GM19438 (cell line): Measurements from ENCODE around the gene BMP15.

Experiments
- ATAC-seq: cut with Tn5 transposase; IDR thresholded peaks from one replicate; pipeline ENCODE4 v1.9.1; 2021; ENCODE audit warnings: low read depth; ENCODE audit not compliant: unreplicated experiment

The BMP15 gene

GRCh38 chrX:50910685-50911176 is at the start of gene BMP15:
Gene BMP15, plus strand, starts transcription at chrX:50910735. Its CDS starts 49 bp downstream, at chrX:50910784.
- ATAC-seq, result no peak

DNA sequence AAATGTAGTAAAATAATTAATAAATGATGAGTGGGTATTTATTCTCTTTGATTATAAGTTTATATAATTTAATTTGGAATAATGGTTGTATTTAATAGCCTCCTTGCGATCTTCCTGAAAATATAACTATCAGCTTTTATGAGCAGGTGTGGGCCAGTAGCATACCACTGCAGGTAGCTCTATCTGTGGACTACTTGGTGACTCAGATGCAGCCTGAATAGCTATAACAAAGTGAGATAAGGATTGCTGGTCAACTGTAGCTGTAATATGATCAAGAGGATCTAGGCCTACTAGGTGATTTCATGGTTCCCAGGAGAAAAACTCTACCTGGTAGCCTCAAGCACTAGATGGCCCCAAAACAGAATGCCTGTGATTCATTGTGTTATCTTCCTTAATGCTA is 47.1 kb upstream of the BMP15 start:
- ATAC-seq, result no peak

DNA sequence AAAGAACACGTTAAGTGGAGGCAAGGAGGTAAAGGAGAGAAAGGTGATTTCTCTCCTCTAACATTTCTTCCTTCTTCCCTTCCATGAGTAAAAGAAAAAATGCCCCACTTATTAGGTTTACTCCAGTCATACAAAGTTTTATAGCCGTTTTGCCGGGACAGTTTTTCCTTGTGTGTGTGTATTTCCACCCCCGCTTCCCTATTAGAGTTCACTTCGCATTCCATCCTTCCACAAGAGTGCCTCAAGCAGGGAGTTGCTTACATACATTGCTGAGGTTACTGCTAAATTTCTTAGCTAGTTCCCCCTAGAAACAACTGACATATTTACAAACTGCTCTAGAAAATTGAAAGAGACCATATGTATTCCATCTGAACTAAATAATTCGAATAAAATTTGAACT is 45.2 kb upstream of the BMP15 start:
- ATAC-seq, result no peak

GRCh38 chrX:50871922-50872453 is 38.5 kb upstream of the BMP15 start:
- no peak for ATAC-seq

- ATAC-seq, result no peak
Measured at GRCh38 chrX:50874876-50875275, 35.7 kb upstream of the BMP15 start.

DNA sequence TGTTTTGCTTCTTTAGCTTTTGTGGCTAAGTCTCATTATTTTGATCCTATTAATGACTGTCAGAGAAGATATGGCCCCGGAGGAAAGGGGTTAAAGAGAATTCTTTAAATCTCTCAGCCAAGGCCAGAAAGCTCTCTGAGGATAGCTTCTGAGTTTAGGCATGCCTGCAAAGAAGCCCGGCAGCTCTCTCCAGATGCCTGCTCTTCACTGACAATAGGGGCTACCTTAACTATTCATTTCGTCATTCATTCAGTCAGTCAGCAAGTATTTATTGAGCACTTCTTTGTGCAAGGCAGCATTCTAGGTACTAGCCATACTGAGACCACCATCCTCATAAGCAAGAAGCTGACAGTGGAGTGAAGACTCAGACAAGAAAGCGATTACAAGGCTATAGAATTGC is 34.0 kb upstream of the BMP15 start:
- no peak for ATAC-seq

DNA sequence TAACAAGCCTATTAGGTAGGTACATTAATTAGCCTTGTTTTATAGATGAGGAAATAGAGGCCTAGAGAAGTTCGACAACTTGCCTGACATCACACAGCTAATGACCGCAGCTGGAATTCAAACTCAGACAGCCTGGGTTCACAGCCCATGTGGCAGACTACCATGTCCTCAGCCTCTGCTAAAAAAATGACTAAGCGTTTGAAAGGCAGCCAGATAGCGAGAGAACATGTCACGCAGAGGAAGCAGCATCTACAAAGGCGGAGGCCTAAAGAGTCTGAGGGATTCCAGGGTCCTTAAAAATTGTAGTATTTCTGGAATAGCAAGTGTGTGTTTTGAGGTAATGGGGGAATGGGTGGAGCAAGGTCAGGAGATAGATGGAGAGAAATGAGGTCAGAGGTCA is 33.2 kb upstream of the BMP15 start:
- no peak for ATAC-seq

GRCh38 chrX:50881028-50881427 is 29.5 kb upstream of the BMP15 start:
- no peak for ATAC-seq

DNA sequence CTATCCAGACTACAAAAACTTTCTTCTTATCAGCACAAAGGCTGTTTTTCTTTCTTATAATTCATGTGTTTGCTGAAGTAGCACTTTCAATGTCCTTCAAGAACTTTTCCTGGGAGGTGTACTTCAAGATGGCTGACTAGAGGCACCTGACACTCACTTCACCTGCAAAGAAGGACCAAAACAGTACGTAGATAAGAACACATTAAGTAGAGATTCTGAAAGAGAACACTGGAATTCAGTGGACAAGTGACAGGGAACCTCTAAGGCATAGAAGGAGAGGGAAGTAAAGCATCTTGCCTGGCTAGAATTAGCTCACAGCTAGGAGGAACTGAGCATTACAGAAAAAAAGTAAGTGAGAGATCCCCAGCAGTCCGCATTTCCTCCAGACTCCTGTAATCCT is 21.7 kb upstream of the BMP15 start:
- ATAC-seq, result no peak

GRCh38 chrX:50889582-50889981 is 21.0 kb upstream of the BMP15 start:
- no peak for ATAC-seq

GRCh38 chrX:50893047-50893446 is 17.5 kb upstream of the BMP15 start:
- ATAC-seq, result no peak

GRCh38 chrX:50893466-50893865 is 17.1 kb upstream of the BMP15 start:
- ATAC-seq, result no peak

DNA sequence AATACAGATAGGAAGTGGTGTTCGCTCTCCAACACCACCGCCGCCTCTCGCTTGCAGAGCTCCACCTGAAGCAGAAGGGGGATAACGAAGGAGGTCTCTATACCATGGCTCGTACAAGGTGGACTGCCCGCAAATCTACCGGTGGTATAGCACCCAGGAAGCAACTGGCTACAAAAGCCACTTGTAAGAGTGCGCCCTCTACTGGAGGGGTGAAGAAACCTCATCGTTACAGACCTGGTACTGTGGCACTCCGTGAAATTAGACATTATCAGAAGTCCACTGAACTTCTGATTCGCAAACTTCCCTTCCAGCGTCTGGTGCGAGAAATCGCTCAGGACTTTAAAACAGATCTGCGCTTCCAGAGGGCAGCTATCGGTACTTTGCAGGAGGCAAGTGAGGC is 5.2 kb upstream of the BMP15 start:
- no peak for ATAC-seq

DNA sequence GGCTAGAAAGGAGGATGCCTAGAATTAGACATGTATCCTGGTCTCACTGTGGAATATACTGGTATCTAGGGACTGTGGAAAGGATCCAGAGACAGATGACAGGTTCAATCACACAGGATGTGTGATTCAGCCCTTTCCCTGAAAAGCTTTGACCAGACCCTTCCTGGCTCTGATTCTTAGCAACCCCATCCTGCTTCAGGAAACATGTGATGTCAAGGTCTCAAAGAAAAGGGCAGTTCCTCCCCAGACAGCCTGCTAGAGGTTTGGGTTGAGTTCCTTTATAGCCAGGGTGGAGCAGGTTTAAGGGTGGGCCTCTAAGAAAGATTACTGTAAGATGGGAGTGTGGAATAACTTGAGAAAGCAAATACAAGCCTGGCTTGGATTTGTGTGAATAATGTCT is 3.0 kb downstream of the BMP15 start:
- ATAC-seq, result no peak

DNA sequence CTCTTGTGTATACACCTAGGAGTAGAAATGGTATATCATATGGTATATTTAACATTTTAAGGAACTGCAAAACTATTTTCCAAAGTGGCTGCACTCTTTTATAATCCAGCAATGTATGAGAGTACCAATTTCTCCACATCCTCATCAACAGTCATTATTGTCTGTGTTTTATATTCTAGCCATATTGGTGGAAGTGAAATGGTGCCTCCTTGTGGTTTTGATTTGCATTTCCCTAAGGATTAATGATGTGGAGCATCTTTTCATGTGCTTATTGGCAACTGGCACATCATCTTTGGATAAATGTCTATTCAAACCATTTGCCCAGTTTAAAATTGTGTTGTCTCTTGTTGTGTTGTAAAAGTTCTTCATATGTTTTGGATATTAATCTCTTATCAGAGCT is 9.6 kb downstream of the BMP15 start:
- no peak for ATAC-seq

- ATAC-seq, result no peak
Measured at GRCh38 chrX:50927127-50927526, 16.6 kb downstream of the BMP15 start.

- no peak for ATAC-seq
Measured at GRCh38 chrX:50941638-50942037, 31.1 kb downstream of the BMP15 start.

GRCh38 chrX:50942471-50942870 is 31.9 kb downstream of the BMP15 start:
- ATAC-seq, result no peak

DNA sequence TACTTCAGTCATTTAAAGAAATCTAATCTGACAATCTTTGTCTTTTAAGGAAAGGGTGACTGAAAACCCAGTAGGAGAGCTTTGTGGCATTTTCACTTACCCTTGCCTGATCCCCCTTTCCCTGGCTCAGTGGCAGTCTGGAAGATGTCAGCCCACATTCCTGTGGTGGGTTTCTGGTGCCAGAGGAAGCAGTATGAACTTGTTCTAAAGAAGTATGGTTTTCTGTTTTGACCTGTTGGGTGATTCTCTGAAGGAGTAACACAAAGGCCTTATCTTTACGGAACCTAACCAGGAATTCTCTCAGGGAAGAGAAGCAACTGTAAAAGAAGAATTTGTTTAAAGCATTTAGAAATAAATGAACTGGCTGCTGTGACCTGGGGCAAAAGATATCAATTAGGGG is 41.9 kb downstream of the BMP15 start:
- ATAC-seq, result no peak

- ATAC-seq, result no peak
Measured at GRCh38 chrX:50953832-50954231, 43.3 kb downstream of the BMP15 start.

- ATAC-seq, result no peak
Measured at GRCh38 chrX:50962156-50962555, 51.6 kb downstream of the BMP15 start.

- ATAC-seq, result no peak
Measured at GRCh38 chrX:50963842-50964241, 53.3 kb downstream of the BMP15 start.
